ENCODE results near the gene TLCD1.
"Not testable (repeated sequence)": the region's sequence is repeated elsewhere in the genome, so short reads cannot be mapped to it uniquely, and the experiment has no call there.

TLCD1 gene

GRCh38 chr17:28737316-28737715 lies 11.3 kb upstream of the TLCD1 start:
- Histone ChIP-seq H3K36me3 (ENCODE audit: insufficient read depth, low read length) (no peaks in the 10 kb centered on the region), H3K9me3 (ENCODE audit: low read depth, low read length) (no peaks in the 10 kb centered on the region), H3K9ac (ENCODE audit: insufficient read length) (no peak overlapping the region), H3K4me3 (no peak overlapping the region), H3K27ac (no peak overlapping the region)
- no peak for TF ChIP-seq EZH2 (IDR thresholded peaks at IDR 0.05)
- TF ChIP-seq FOXP2 (optimal IDR thresholded peaks at IDR 0.05; ENCODE audit: control extremely low read depth, extremely low read length, insufficient read depth): no peak
- TF ChIP-seq POLR2AphosphoS5 (IDR thresholded peaks at IDR 0.05; ENCODE audit: borderline replicate concordance, low read depth, low read length): no peak
- DNase-seq (ENCODE audit: low read depth, low spot score): no peak

DNA sequence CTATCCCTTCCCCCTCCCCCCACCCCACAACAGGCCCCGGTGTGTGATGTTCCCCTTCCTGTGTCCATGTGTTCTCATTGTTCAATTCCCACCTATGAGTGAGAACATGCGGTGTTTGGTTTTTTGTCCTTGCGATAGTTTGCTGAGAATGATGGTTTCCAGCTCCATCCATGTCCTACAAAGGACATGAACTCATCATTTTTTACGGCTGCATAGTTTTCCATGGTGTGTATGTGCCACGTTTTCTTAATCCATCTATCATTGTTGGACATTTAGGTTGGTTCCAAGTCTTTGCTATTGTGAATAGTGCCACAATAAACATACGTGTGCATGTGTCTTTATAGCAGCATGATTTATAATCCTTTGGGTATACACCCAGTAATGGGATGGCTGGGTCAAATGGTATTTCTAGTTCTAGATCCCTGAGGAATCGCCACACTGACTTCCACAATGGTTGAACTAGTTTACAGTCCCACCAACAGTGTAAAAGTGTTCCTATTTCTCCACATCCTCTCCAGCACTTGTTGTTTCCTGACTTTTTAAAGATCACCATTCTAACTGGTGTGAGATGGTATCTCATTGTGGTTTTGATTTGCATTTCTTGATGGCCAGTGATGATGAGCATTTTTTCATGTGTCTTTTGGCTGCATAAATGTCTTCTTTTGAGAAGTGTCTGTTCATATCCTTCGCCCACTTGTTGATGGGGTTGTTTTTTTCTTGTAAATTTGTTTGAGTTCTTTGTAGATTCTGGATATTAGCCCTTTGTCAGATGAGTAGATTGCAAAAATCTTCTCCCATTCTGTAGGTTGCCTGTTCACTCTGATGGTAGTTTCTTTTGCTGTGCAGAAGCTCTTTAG lies 10.1 kb upstream of the TLCD1 start:
- H3K36me3 ChIP-seq (ENCODE audit: insufficient read depth, low read length); H3K9me3 ChIP-seq (ENCODE audit: low read depth, low read length): not testable (repeated sequence)

DNA sequence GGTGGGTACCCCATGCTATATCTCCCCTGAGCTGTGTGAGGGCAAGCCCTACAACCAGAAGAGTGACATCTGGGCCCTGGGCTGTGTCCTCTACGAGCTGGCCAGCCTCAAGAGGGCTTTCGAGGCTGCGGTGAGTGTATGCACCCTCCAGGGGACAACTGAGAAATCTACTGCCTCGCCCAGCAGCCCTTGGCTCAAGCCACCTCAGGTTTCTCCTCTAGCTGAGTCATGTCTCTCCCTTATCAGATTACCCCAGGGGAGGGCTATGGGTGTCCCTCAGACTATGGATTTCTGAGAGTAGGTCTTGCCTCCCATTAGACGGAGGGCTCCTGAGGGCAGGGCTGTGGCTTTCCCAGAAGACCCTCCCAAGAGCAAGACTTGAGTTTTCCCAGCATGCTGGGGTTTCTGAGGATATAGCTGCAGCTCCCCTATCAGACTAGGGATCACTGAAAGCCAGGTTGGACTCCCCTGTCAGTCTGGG lies 9.2 kb upstream of the TLCD1 start:
- Histone ChIP-seq H3K9me3 (ENCODE audit: low read depth, low read length) (no peaks in the 10 kb centered on the region), H3K36me3 (ENCODE audit: insufficient read depth, low read length) (no peaks in the 10 kb centered on the region), H3K27ac (no peak overlapping the region), H3K9ac (ENCODE audit: insufficient read length) (no peak overlapping the region), H3K4me3 (no peak overlapping the region)
- TF ChIP-seq POLR2AphosphoS5 (IDR thresholded peaks at IDR 0.05; ENCODE audit: borderline replicate concordance, low read depth, low read length) (no peak), EZH2 (IDR thresholded peaks at IDR 0.05) (no peak), FOXP2 (optimal IDR thresholded peaks at IDR 0.05; ENCODE audit: control extremely low read depth, extremely low read length, insufficient read depth) (no peak)
- no peak for DNase-seq (ENCODE audit: low read depth, low spot score)

More for the DNA sequence above, 10.1 kb upstream of the TLCD1 start:
- H3K4me3 ChIP-seq; DNase-seq (ENCODE audit: low read depth, low spot score); H3K9ac ChIP-seq (ENCODE audit: insufficient read length); H3K27ac ChIP-seq: not testable (repeated sequence)

DNA sequence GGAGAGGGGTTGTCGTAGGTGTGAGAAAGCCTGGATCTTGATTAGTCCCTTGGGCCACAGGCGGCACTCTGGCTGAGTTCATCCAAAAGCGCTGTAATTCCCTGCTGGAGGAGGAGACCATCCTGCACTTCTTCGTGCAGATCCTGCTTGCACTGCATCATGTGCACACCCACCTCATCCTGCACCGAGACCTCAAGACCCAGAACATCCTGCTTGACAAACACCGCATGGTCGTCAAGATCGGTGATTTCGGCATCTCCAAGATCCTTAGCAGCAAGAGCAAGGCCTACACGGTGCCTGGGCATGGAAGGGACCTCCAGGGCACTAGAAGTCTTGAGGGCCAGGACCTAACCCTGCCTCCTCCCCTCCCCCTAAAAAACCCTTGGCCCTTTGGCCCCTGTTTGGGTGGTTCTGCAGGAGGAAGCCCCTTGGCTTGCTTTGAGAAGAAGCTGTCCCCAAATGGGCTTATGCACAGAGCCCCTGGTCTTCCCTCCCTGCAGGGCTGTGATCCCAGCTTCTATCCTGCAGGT lies 8.7 kb upstream of the TLCD1 start:
- no peak overlapping the region for H3K27ac ChIP-seq
- H3K9ac ChIP-seq (ENCODE audit: insufficient read length): no peak overlapping the region

DNA sequence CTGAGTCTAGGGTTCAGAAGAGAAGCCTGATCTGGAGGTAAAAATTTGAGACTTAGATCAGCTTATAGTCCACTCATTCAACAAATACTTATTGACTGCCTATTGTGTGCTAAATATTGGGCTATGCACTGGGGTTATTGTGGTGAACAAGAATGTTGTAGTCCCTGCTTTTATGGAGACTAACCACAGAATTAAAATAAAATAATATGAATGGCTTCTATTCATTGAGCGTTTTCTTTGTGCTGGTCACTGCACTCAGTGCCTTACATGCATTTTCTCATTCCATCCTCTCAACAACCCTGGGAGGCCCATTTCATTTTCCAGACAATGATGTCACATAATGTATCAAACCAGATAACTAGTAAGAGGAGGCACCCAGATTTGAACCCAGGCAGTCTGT lies 7.3 kb upstream of the TLCD1 start:
- H3K9me3 ChIP-seq (ENCODE audit: low read depth, low read length): no peaks in the 10 kb centered on the region
- H3K36me3 ChIP-seq (ENCODE audit: insufficient read depth, low read length): no peaks in the 10 kb centered on the region
- no peak overlapping the region for H3K9ac ChIP-seq (ENCODE audit: insufficient read length)
- no peak for DNase-seq (ENCODE audit: low read depth, low spot score)
- no peak overlapping the region for H3K4me3 ChIP-seq
- no peak for TF ChIP-seq EZH2 (IDR thresholded peaks at IDR 0.05)
- H3K27ac ChIP-seq: no peak overlapping the region

More for the DNA sequence above, 8.7 kb upstream of the TLCD1 start:
- TF ChIP-seq POLR2AphosphoS5 (IDR thresholded peaks at IDR 0.05; ENCODE audit: borderline replicate concordance, low read depth, low read length) (no peak), FOXP2 (optimal IDR thresholded peaks at IDR 0.05; ENCODE audit: control extremely low read depth, extremely low read length, insufficient read depth) (no peak), EZH2 (IDR thresholded peaks at IDR 0.05) (no peak)
- Histone ChIP-seq H3K9me3 (ENCODE audit: low read depth, low read length) (no peaks in the 10 kb centered on the region), H3K36me3 (ENCODE audit: insufficient read depth, low read length) (no peaks in the 10 kb centered on the region), H3K4me3 (no peak overlapping the region)
- no peak for DNase-seq (ENCODE audit: low read depth, low spot score)

- TF ChIP-seq POLR2AphosphoS5 (IDR thresholded peaks at IDR 0.05; ENCODE audit: borderline replicate concordance, low read depth, low read length) (no peak), EZH2 (IDR thresholded peaks at IDR 0.05) (no peak), FOXP2 (optimal IDR thresholded peaks at IDR 0.05; ENCODE audit: control extremely low read depth, extremely low read length, insufficient read depth) (no peak)
- no peaks in the 10 kb centered on the region for H3K9me3 ChIP-seq (ENCODE audit: low read depth, low read length)
- no peak overlapping the region for H3K4me3 ChIP-seq
- no peak overlapping the region for H3K9ac ChIP-seq (ENCODE audit: insufficient read length)
- peaks cover 4% of the 10 kb centered on the region for H3K36me3 ChIP-seq (ENCODE audit: insufficient read depth, low read length)
- H3K27ac ChIP-seq: 0 out of 2 replicates have a peak overlapping the region, but pooled peaks have one; percentile 4
- no peak for DNase-seq (ENCODE audit: low read depth, low spot score)
Measured at GRCh38 chr17:28729950-28730330, 3.9 kb upstream of the TLCD1 start.

DNA sequence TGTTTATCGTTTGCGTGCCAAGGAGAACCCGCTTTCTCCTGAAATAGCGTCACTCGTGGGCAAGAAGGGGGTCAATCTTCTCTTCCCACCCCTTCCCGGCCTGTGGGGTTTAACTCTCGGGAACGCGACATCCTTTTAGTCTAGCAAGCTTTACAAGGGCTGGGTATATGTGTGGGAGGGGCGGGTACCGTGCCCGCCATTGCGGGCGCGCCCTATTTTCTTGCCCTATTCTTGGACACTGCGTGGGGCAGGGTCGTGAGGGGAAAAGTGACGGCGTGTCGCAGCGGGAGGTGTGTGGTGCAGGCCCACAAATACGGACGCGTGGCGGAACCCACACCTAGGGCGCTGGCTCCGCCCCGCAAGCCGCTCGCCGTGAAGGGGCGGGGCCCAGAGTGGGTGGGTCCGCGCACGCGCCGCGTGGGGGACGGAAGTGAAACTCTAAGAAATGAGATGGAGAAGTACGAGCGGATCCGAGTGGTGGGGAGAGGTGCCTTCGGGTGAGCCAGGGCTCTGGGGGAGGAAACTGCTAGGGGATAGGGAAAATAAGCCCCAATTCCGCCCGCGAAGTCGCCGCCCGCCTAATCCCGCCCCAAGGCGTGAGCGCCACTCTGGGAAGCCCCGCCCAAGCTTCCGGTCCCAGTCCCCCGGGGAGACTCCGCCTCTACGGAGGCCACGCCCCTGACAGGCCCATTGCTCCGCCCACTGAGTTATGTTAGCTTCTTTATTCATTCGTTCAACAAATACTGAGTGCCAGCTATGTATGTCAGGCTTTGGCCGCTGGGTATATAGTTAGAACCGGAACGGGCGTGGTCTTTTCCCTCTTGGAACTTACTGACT lies 2.5 kb upstream of the TLCD1 start, which contains the start of gene NEK8:
TSS of gene NEK8 (plus strand) at position 425 of the 837 bp plus-strand sequence. CDS start at position 451, 26 bp downstream.
- Histone ChIP-seq H3K9ac (ENCODE audit: insufficient read length) (peak within 1 kb of the TSS; percentile 90), H3K9me3 (ENCODE audit: low read depth, low read length) (no peaks in the 10 kb centered on the region), H3K4me3 (peak within 1 kb of the TSS; percentile 95), H3K27ac (peak within 1 kb of the TSS; percentile 98), H3K36me3 (ENCODE audit: insufficient read depth, low read length) (peaks cover 17% of the 10 kb centered on the region)
- peak; percentile 96 for DNase-seq (ENCODE audit: low read depth, low spot score)
- TF ChIP-seq POLR2AphosphoS5 (IDR thresholded peaks at IDR 0.05; ENCODE audit: borderline replicate concordance, low read depth, low read length): peak; percentile 68
- no peak for TF ChIP-seq EZH2 (IDR thresholded peaks at IDR 0.05)

Measured in SK-N-MC (cell line).